ENCODE data around the gene LMX1B.

Gene LMX1B

DNA sequence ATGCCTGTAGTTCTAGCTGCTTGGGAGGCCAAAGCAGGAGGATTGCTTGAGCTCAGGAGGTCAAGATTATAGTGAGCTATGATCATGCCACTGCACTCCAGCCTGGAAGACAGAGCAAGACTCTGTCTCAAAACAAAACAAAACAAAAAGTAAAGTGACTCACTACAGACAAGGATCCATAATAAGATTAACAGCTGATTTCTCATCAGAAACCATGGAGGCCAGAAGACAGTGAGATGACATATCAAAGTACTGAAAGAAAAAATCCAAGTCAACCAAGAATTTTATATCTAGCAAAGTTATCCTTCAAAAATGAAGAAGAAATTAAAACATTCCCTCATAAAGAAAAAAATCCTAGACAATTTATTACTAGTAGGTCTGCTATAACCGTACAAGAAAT lies 121.8 kb downstream of the LMX1B start:
- no peak for DNase-seq (ENCODE audit: low spot score)

GRCh38 chr9:126738553-126738952 lies 124.8 kb downstream of the LMX1B start:
- WGBS, 2 donors (ENCODE audit: extremely low coverage in 2 of 2, insufficient read length in 2 of 2, insufficient replicate concordance in 1 of 2): no CpG with 5 or more reads among the region's 1 CpG
- no peak for DNase-seq (ENCODE audit: low spot score)
- no peak overlapping the region for H3K18ac ChIP-seq (ENCODE audit: low read length)
- H3K27me3 ChIP-seq (ENCODE audit: control insufficient read depth in 3 of 3, insufficient read depth in 3 of 3, low read depth in 1 of 3, low read length in 3 of 3): peaks cover 0 to 4% (median 0%) of the 10 kb centered on the region in 3 experiments
- no peak overlapping the region for H2BK15ac ChIP-seq (ENCODE audit: low read length)
- H2AK5ac ChIP-seq (ENCODE audit: low read depth, low read length): no peak overlapping the region
- no peak overlapping the region for H3K9ac ChIP-seq (ENCODE audit: low read depth, low read length, poor library complexity)
- no peak overlapping the region for H4K8ac ChIP-seq (ENCODE audit: low read depth, low read length)
- H3K23ac ChIP-seq (ENCODE audit: low read depth, low read length, poor library complexity): no peak overlapping the region
- H3K4me2 ChIP-seq (ENCODE audit: insufficient read depth, low read length, poor library complexity, severe bottlenecking): no peak overlapping the region
- H2AFZ ChIP-seq (ENCODE audit: low read length): no peak overlapping the region
- H2BK5ac ChIP-seq (ENCODE audit: low read length): no peak overlapping the region
- no peak overlapping the region for H3K4ac ChIP-seq (ENCODE audit: low read length)
- H3K36me3 ChIP-seq (replicated peaks in 1 of 2; ENCODE audit: control insufficient read depth in 2 of 2, insufficient read depth in 2 of 2, low read length in 2 of 2): no peaks in the 10 kb centered on the region
- no peak overlapping the region for H4K91ac ChIP-seq (ENCODE audit: low read depth, low read length, poor library complexity)
- H2BK12ac ChIP-seq (ENCODE audit: low read length): no peak overlapping the region
- H3K79me1 ChIP-seq (ENCODE audit: low read depth, low read length): no peaks in the 10 kb centered on the region
- H3K4me3 ChIP-seq (ENCODE audit: low read length in 2 of 2): no peak overlapping the region
- peaks cover 2 to 8% of the 10 kb centered on the region in 2 donors for H3K9me3 ChIP-seq (replicated peaks in 1 of 2; ENCODE audit: control insufficient read depth in 2 of 2, insufficient read depth in 1 of 2, low read depth in 1 of 2, low read length in 2 of 2)
- H2BK120ac ChIP-seq (ENCODE audit: low read depth, low read length): no peak overlapping the region
- no peak overlapping the region for H3K27ac ChIP-seq (replicated peaks; ENCODE audit: low read length)
- no peak overlapping the region for H3K14ac ChIP-seq (ENCODE audit: low read length)
- H3K4me1 ChIP-seq (ENCODE audit: control insufficient read depth in 2 of 2, insufficient read depth in 1 of 2, low read depth in 1 of 2, low read length in 2 of 2): no peaks in the 10 kb centered on the region

More for the DNA sequence above, 121.8 kb downstream of the LMX1B start:
- Histone ChIP-seq H2BK5ac (ENCODE audit: low read length) (no peak overlapping the region), H4K8ac (ENCODE audit: low read depth, low read length) (no peak overlapping the region), H3K4me3 (ENCODE audit: low read length in 2 of 2) (no peak overlapping the region), H3K79me1 (ENCODE audit: low read depth, low read length) (no peaks in the 10 kb centered on the region), H2AFZ (ENCODE audit: low read length) (no peak overlapping the region), H2BK12ac (ENCODE audit: low read length) (no peak overlapping the region), H3K27ac (replicated peaks; ENCODE audit: low read length) (no peak overlapping the region), H3K23ac (ENCODE audit: low read depth, low read length, poor library complexity) (no peak overlapping the region), H3K4me1 (ENCODE audit: control insufficient read depth in 2 of 2, insufficient read depth in 1 of 2, low read depth in 1 of 2, low read length in 2 of 2) (no peaks in the 10 kb centered on the region), H2AK5ac (ENCODE audit: low read depth, low read length) (no peak overlapping the region), H3K4me2 (ENCODE audit: insufficient read depth, low read length, poor library complexity, severe bottlenecking) (no peak overlapping the region), H3K9ac (ENCODE audit: low read depth, low read length, poor library complexity) (no peak overlapping the region), H4K91ac (ENCODE audit: low read depth, low read length, poor library complexity) (no peak overlapping the region), H3K14ac (ENCODE audit: low read length) (no peak overlapping the region), H3K18ac (ENCODE audit: low read length) (no peak overlapping the region), H2BK15ac (ENCODE audit: low read length) (no peak overlapping the region), H3K27me3 (ENCODE audit: control insufficient read depth in 3 of 3, insufficient read depth in 3 of 3, low read depth in 1 of 3, low read length in 3 of 3) (no peaks in the 10 kb centered on the region), H3K4ac (ENCODE audit: low read length) (no peak overlapping the region), H3K9me3 (replicated peaks in 1 of 2; ENCODE audit: control insufficient read depth in 2 of 2, insufficient read depth in 1 of 2, low read depth in 1 of 2, low read length in 2 of 2) (peaks cover 2 to 8% of the 10 kb centered on the region in 2 donors), H3K36me3 (replicated peaks in 1 of 2; ENCODE audit: control insufficient read depth in 2 of 2, insufficient read depth in 2 of 2, low read length in 2 of 2) (no peaks in the 10 kb centered on the region), H2BK120ac (ENCODE audit: low read depth, low read length) (no peak overlapping the region)
- no CpG with 5 or more reads among the region's 1 CpG for WGBS, 2 donors (ENCODE audit: extremely low coverage in 2 of 2, insufficient read length in 2 of 2, insufficient replicate concordance in 1 of 2)

DNA sequence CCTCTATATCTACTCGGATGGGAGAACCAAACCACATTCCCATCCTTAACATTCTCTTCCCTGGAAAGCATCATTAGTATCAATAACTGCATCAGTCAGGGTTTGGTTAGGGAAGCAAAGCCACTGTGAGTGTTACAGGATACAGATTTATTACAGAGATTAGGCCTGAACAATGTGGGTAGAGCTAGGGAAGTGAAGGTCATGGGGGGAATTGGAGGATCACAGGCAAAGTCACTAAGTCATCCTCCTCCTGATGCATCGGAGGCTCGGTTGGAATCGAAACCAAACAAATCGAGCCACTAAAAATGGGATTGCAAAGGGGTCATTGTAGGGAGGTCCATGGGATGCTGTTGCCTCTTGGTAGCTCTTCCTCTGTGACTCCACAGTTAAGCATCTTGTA lies 129.3 kb downstream of the LMX1B start:
- Histone ChIP-seq H3K4ac (ENCODE audit: low read length) (no peak overlapping the region), H3K18ac (ENCODE audit: low read length) (no peak overlapping the region), H2AK5ac (ENCODE audit: low read depth, low read length) (no peak overlapping the region), H3K9me3 (replicated peaks in 1 of 2; ENCODE audit: control insufficient read depth in 2 of 2, insufficient read depth in 1 of 2, low read depth in 1 of 2, low read length in 2 of 2) (no peaks in the 10 kb centered on the region), H3K4me3 (ENCODE audit: low read length in 2 of 2) (no peak overlapping the region), H3K27ac (replicated peaks; ENCODE audit: low read length) (no peak overlapping the region), H2BK15ac (ENCODE audit: low read length) (no peak overlapping the region), H3K79me1 (ENCODE audit: low read depth, low read length) (no peaks in the 10 kb centered on the region), H3K27me3 (ENCODE audit: control insufficient read depth in 3 of 3, insufficient read depth in 3 of 3, low read depth in 1 of 3, low read length in 3 of 3) (peaks cover 0 to 7% (median 0%) of the 10 kb centered on the region in 3 experiments), H3K14ac (ENCODE audit: low read length) (no peak overlapping the region), H3K4me1 (ENCODE audit: control insufficient read depth in 2 of 2, insufficient read depth in 1 of 2, low read depth in 1 of 2, low read length in 2 of 2) (peaks cover 0 to 1% of the 10 kb centered on the region in 2 donors), H2BK120ac (ENCODE audit: low read depth, low read length) (no peak overlapping the region), H3K36me3 (replicated peaks in 1 of 2; ENCODE audit: control insufficient read depth in 2 of 2, insufficient read depth in 2 of 2, low read length in 2 of 2) (no peaks in the 10 kb centered on the region), H4K91ac (ENCODE audit: low read depth, low read length, poor library complexity) (no peak overlapping the region), H4K8ac (ENCODE audit: low read depth, low read length) (no peak overlapping the region), H2BK12ac (ENCODE audit: low read length) (no peak overlapping the region), H2BK5ac (ENCODE audit: low read length) (no peak overlapping the region), H2AFZ (ENCODE audit: low read length) (no peak overlapping the region), H3K4me2 (ENCODE audit: insufficient read depth, low read length, poor library complexity, severe bottlenecking) (no peak overlapping the region), H3K9ac (ENCODE audit: low read depth, low read length, poor library complexity) (no peak overlapping the region), H3K23ac (ENCODE audit: low read depth, low read length, poor library complexity) (no peak overlapping the region)
- no peak for DNase-seq (ENCODE audit: low spot score)
- no CpG with 5 or more reads among the region's 5 CpGs for WGBS, 2 donors (ENCODE audit: extremely low coverage in 2 of 2, insufficient read length in 2 of 2, insufficient replicate concordance in 1 of 2)

DNA sequence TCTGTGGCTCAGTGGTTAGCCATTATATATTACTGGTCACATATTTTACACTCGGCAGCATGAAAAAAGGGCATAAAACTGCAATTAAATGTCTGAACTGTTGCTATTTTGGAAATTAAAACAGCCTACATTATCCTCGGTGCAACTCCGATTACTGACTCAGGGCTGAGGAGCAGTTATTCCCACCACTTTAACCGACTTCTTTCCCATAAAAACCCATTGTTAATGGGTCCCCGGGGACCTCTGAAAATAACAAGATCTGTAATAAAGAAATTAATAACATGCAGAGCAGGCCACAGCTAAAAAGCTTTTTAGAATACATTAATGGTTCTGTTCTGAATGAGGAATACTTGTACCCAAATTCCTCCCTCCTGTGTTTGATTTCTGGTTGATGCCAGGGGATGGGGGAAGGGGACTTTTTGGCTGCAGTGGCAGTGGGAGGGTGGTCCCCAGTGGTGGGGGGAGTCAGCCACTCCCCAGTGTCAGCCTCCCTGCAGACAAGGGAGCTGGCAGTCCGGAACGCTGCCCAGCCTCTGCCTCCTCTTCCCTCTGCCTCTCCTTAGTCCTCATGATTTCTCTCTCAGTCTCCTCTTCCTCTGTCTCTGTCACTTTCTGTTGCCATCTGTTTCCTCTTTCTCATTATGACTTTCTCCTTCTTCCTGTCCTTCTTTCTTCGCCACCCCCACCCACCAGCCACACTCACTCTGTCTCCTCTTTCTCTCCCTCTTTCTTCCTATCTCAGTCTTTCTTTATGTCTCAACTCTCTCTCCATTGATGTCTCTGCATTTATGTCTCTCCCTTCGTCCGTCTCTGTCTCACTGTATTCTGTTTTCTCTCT lies 132.1 kb downstream of the LMX1B start:
- H2BK5ac ChIP-seq (ENCODE audit: low read length): no peak overlapping the region
- no peak overlapping the region for H3K23ac ChIP-seq (ENCODE audit: low read depth, low read length, poor library complexity)
- H2BK12ac ChIP-seq (ENCODE audit: low read length): no peak overlapping the region
- H3K4me1 ChIP-seq (ENCODE audit: control insufficient read depth in 2 of 2, insufficient read depth in 1 of 2, low read depth in 1 of 2, low read length in 2 of 2): peaks cover 0 to 1% of the 10 kb centered on the region in 2 donors
- H3K4me2 ChIP-seq (ENCODE audit: insufficient read depth, low read length, poor library complexity, severe bottlenecking): no peak overlapping the region
- no peak overlapping the region for H3K9ac ChIP-seq (ENCODE audit: low read depth, low read length, poor library complexity)
- H3K27me3 ChIP-seq (ENCODE audit: control insufficient read depth in 3 of 3, insufficient read depth in 3 of 3, low read depth in 1 of 3, low read length in 3 of 3): peaks cover 0 to 7% (median 0%) of the 10 kb centered on the region in 3 experiments
- H2AK5ac ChIP-seq (ENCODE audit: low read depth, low read length): no peak overlapping the region
- no peaks in the 10 kb centered on the region for H3K36me3 ChIP-seq (replicated peaks in 1 of 2; ENCODE audit: control insufficient read depth in 2 of 2, insufficient read depth in 2 of 2, low read length in 2 of 2)
- H3K79me1 ChIP-seq (ENCODE audit: low read depth, low read length): no peaks in the 10 kb centered on the region
- no peak overlapping the region for H3K4ac ChIP-seq (ENCODE audit: low read length)
- H4K8ac ChIP-seq (ENCODE audit: low read depth, low read length): no peak overlapping the region
- H3K9me3 ChIP-seq (replicated peaks in 1 of 2; ENCODE audit: control insufficient read depth in 2 of 2, insufficient read depth in 1 of 2, low read depth in 1 of 2, low read length in 2 of 2): no peaks in the 10 kb centered on the region
- no peak overlapping the region for H3K18ac ChIP-seq (ENCODE audit: low read length)
- H3K27ac ChIP-seq (replicated peaks; ENCODE audit: low read length): no peak overlapping the region
- H3K14ac ChIP-seq (ENCODE audit: low read length): no peak overlapping the region
- no peak overlapping the region for H2AFZ ChIP-seq (ENCODE audit: low read length)
- no CpG with 5 or more reads among the region's 10 CpGs for WGBS, 2 donors (ENCODE audit: extremely low coverage in 2 of 2, insufficient read length in 2 of 2, insufficient replicate concordance in 1 of 2)
- H2BK120ac ChIP-seq (ENCODE audit: low read depth, low read length): no peak overlapping the region
- H4K91ac ChIP-seq (ENCODE audit: low read depth, low read length, poor library complexity): no peak overlapping the region
- no peak overlapping the region for H2BK15ac ChIP-seq (ENCODE audit: low read length)
- H3K4me3 ChIP-seq (ENCODE audit: low read length in 2 of 2): no peak overlapping the region
- no peak for DNase-seq (ENCODE audit: low spot score)
